Transverse colon (tissue), 4 donors: ENCODE results near the gene GUCY1B1.

Experiments
- EP300 ChIP-seq: sonication (generic); formaldehyde crosslinking; IDR thresholded peaks from one replicate; pipeline ENCODE4 v1.6.1; 2017; ENCODE audit warnings: antibody characterized with exemption, low read depth
- POLR2A ChIP-seq: fragments of 450-650 bp; IDR thresholded peaks from one replicate; pipeline ENCODE4 v1.6.1; 2016; ENCODE audit warnings: antibody characterized with exemption, mild to moderate bottlenecking, moderate library complexity
- POLR2AphosphoS5 ChIP-seq, 3 donors: sonication (generic); formaldehyde crosslinking; IDR thresholded peaks; one replicate each; pipeline ENCODE4 v1.6.1; 2016; ENCODE audit warnings: antibody characterized with exemption in 3 of 3
- TF ChIP-seq, protein P1 (sequence below), 5 experiments: fragments of 200-600 bp in 3 of 5; fragments of 450-650 bp in 2 of 5; sonication (generic) in 3 of 5; IDR thresholded peaks; 1 replicate in 2 of 5; 2 replicates in 3 of 5; pipeline ENCODE4 v1.5.1; 2016 to 2017; ENCODE audit warnings: antibody characterized with exemption in 5 of 5, inconsistent platforms in 3 of 5, mild to moderate bottlenecking in 2 of 5, moderate library complexity in 1 of 5

DNA sequence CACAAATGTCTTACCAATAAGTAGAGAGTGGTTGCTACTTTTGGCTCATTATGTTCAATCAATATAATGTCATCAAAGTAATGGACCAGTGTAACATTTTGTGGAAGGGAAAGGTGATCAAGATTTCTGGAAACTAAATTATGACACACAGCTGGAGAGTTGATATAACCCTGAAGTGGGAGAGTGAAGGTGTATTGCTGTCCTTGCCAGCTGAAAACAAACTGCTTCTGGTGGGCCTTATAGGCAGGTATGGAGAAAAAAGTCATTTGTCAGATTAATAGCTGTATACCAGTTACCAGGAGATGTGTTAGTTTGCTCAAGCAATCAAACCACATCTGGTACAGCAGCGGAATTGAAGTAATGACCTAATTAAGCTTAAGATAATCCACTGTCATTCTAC, 17.3 kb upstream of the GUCY1B1 start:
- TF ChIP-seq, protein P1, sequence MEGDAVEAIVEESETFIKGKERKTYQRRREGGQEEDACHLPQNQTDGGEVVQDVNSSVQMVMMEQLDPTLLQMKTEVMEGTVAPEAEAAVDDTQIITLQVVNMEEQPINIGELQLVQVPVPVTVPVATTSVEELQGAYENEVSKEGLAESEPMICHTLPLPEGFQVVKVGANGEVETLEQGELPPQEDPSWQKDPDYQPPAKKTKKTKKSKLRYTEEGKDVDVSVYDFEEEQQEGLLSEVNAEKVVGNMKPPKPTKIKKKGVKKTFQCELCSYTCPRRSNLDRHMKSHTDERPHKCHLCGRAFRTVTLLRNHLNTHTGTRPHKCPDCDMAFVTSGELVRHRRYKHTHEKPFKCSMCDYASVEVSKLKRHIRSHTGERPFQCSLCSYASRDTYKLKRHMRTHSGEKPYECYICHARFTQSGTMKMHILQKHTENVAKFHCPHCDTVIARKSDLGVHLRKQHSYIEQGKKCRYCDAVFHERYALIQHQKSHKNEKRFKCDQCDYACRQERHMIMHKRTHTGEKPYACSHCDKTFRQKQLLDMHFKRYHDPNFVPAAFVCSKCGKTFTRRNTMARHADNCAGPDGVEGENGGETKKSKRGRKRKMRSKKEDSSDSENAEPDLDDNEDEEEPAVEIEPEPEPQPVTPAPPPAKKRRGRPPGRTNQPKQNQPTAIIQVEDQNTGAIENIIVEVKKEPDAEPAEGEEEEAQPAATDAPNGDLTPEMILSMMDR (IDR thresholded peaks at IDR 0.05) = no peak
- no peak for TF ChIP-seq POLR2A
- no peak for TF ChIP-seq EP300
- no peak for TF ChIP-seq POLR2AphosphoS5 (IDR thresholded peaks at IDR 0.05)
